Neuronal stem cell (in vitro differentiated cells): ENCODE results near the gene H6PD.

Experiments
- DNase-seq: peaks from one replicate; pipeline ENCODE4 v3.0.0-alpha.2; 2013; ENCODE audit warnings: low spot score
- H2AFZ ChIP-seq: one replicate; pipeline ENCODE4 v1.6.1; 2013; ENCODE audit warnings: mild to moderate bottlenecking, low read length, inconsistent platforms
- H2AK5ac ChIP-seq: 2 replicates; pipeline ENCODE4 v1.6.1; 2013; ENCODE audit warnings: low read depth, mild to moderate bottlenecking, inconsistent platforms, low read length, moderate library complexity, mixed read lengths
- H2BK120ac ChIP-seq: 2 replicates; pipeline ENCODE4 v1.6.1; 2013; ENCODE audit warnings: low read depth, mild to moderate bottlenecking, inconsistent platforms, low read length, moderate library complexity, mixed read lengths
- H2BK12ac ChIP-seq: one replicate; pipeline ENCODE4 v1.6.1; 2013; ENCODE audit warnings: low read length, inconsistent platforms
- H2BK15ac ChIP-seq: 2 replicates; pipeline ENCODE4 v1.6.1; 2013; ENCODE audit warnings: mild to moderate bottlenecking, low read length, inconsistent platforms, mixed read lengths
- H2BK5ac ChIP-seq: one replicate; pipeline ENCODE4 v1.6.1; 2013; ENCODE audit warnings: inconsistent platforms, mild to moderate bottlenecking, low read length, moderate library complexity
- H3K14ac ChIP-seq: one replicate; pipeline ENCODE4 v1.6.1; 2013; ENCODE audit warnings: low read length, inconsistent platforms
- H3K18ac ChIP-seq: 2 replicates; pipeline ENCODE4 v1.6.1; 2013; ENCODE audit warnings: low read length, inconsistent platforms
- H3K23ac ChIP-seq: 2 replicates; pipeline ENCODE4 v1.6.1; 2013; ENCODE audit warnings: low read depth, mild to moderate bottlenecking, mixed read lengths, low read length, inconsistent platforms; ENCODE audit not compliant: poor library complexity
- H3K27ac ChIP-seq: replicated peaks from 3 replicates; pipeline ENCODE4 v1.5.1; 2013; ENCODE audit warnings: low read length, inconsistent platforms
- H3K27me3 ChIP-seq, 3 experiments: 2 replicates each; pipeline ENCODE4 v1.6.1; 2013; ENCODE audit warnings: low read length in 3 of 3, mild to moderate bottlenecking in 2 of 3, inconsistent platforms in 1 of 3, low read depth in 1 of 3, mixed read lengths in 1 of 3, moderate library complexity in 1 of 3; ENCODE audit not compliant: control insufficient read depth in 3 of 3, insufficient read depth in 3 of 3
- H3K36me3 ChIP-seq, 2 donors: replicated peaks in 1 of 2; 2 replicates each; pipeline ENCODE4 v1.6.1; 2013; ENCODE audit warnings: low read length in 2 of 2; ENCODE audit not compliant: control insufficient read depth in 2 of 2, insufficient read depth in 2 of 2
- H3K4ac ChIP-seq: 2 replicates; pipeline ENCODE4 v1.6.1; 2013; ENCODE audit warnings: inconsistent platforms, mild to moderate bottlenecking, low read length, moderate library complexity
- H3K4me1 ChIP-seq, 2 donors: 1 replicate in 1 of 2; 2 replicates in 1 of 2; pipeline ENCODE4 v1.6.1; 2013; ENCODE audit warnings: low read length in 2 of 2, low read depth in 1 of 2; ENCODE audit not compliant: control insufficient read depth in 2 of 2, insufficient read depth in 1 of 2
- H3K4me2 ChIP-seq: one replicate; pipeline ENCODE4 v1.6.1; 2013; ENCODE audit warnings: mild to moderate bottlenecking, low read length, inconsistent platforms; ENCODE audit not compliant: insufficient read depth, poor library complexity, severe bottlenecking
- H3K4me3 ChIP-seq, 2 donors: 2 replicates each; pipeline ENCODE4 v1.5.1; 2013; ENCODE audit warnings: low read length in 2 of 2, mild to moderate bottlenecking in 2 of 2, inconsistent platforms in 1 of 2, moderate library complexity in 1 of 2
- H3K79me1 ChIP-seq: one replicate; pipeline ENCODE4 v1.6.1; 2013; ENCODE audit warnings: low read depth, mild to moderate bottlenecking, inconsistent platforms, low read length, moderate library complexity
- H3K9ac ChIP-seq: one replicate; pipeline ENCODE4 v1.6.1; 2013; ENCODE audit warnings: mild to moderate bottlenecking, low read depth, low read length, inconsistent platforms; ENCODE audit not compliant: poor library complexity
- H3K9me3 ChIP-seq, 2 donors: replicated peaks in 1 of 2; 2 replicates each; pipeline versions ENCODE3 to v1.6.1; 2013; ENCODE audit warnings: low read length in 2 of 2, mild to moderate bottlenecking in 2 of 2, inconsistent platforms in 1 of 2, low read depth in 1 of 2, mixed read lengths in 1 of 2, moderate library complexity in 1 of 2; ENCODE audit not compliant: control insufficient read depth in 2 of 2, insufficient read depth in 1 of 2
- H4K8ac ChIP-seq: one replicate; pipeline ENCODE4 v1.6.1; 2013; ENCODE audit warnings: low read depth, mild to moderate bottlenecking, inconsistent platforms, low read length, moderate library complexity
- H4K91ac ChIP-seq: one replicate; pipeline ENCODE4 v1.6.1; 2013; ENCODE audit warnings: low read length, low read depth, mild to moderate bottlenecking, inconsistent platforms; ENCODE audit not compliant: poor library complexity
- WGBS, 2 donors: extraction: QIAGEN DNeasy Blood & Tissue Kit; methylation state at CpG; one replicate each; pipeline ENCODE4 v1.1.7; 2013; ENCODE audit warnings: missing lambda C conversion rate in 2 of 2, mixed read lengths in 1 of 2; ENCODE audit not compliant: insufficient read length in 2 of 2, insufficient replicate concordance in 1 of 2; ENCODE audit errors: extremely low coverage in 2 of 2; 5-methylcytosine and 5-hydroxymethylcytosine counted together

The H6PD gene

DNA sequence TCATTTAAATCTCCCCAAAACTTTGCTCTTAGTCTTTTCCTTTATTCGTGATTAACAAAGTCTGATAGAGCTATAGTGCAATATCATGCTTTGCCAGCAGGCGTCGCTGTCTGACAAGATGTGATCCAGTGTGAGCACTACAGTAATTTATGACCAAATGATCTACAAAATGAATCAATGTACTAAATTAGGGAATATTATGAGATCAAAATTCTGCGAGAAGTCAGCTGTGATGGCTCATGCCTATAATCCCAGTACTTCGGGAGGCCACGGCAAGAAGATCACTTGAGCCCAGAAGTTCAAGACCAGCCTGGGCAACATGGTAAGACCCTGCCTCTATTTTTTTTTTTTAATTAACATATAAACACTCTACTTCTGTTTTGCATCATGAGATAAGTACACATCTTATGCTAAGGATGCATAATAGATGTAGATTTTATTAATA, 54.5 kb downstream of the H6PD start:
- Histone ChIP-seq H2BK15ac (no peak overlapping the region), H3K36me3 (no peaks in the 10 kb centered on the region), H3K4me1 (peaks cover 4 to 8% of the 10 kb centered on the region in 2 donors), H2AFZ (no peak overlapping the region), H3K4me2 (no peak overlapping the region), H3K9me3 (peaks cover 4 to 13% of the 10 kb centered on the region in 2 donors), H4K91ac (no peak overlapping the region), H2BK120ac (no peak overlapping the region), H2BK12ac (no peak overlapping the region), H2BK5ac (no peak overlapping the region), H3K23ac (no peak overlapping the region), H3K18ac (no peak overlapping the region), H3K27ac (no peak overlapping the region), H3K9ac (no peak overlapping the region), H3K27me3 (peaks cover 0 to 20% (median 12%) of the 10 kb centered on the region in 3 experiments), H3K4me3 (no peak overlapping the region), H4K8ac (no peak overlapping the region), H2AK5ac (no peak overlapping the region), H3K14ac (no peak overlapping the region), H3K79me1 (peaks cover 5% of the 10 kb centered on the region), H3K4ac (no peak overlapping the region)
- DNase-seq: peak; percentile 58
- no CpG with 5 or more reads among the region's 6 CpGs for WGBS, 2 donors

- Histone ChIP-seq H3K4me3 (no peak overlapping the region), H2BK5ac (no peak overlapping the region), H3K9me3 (peaks cover 4 to 13% of the 10 kb centered on the region in 2 donors), H3K4me2 (no peak overlapping the region), H2AFZ (no peak overlapping the region), H4K91ac (no peak overlapping the region), H3K79me1 (peaks cover 6% of the 10 kb centered on the region), H3K27ac (no peak overlapping the region), H3K36me3 (no peaks in the 10 kb centered on the region), H3K4ac (no peak overlapping the region), H3K27me3 (peaks cover 0 to 28% (median 14%) of the 10 kb centered on the region in 3 experiments), H2BK120ac (no peak overlapping the region), H2BK15ac (no peak overlapping the region), H4K8ac (no peak overlapping the region), H3K14ac (no peak overlapping the region), H2BK12ac (no peak overlapping the region), H3K9ac (no peak overlapping the region), H3K18ac (no peak overlapping the region), H3K23ac (no peak overlapping the region), H3K4me1 (peaks cover 4 to 9% of the 10 kb centered on the region in 2 donors), H2AK5ac (no peak overlapping the region)
- WGBS, 2 donors: no CpG with 5 or more reads among the region's 5 CpGs
- DNase-seq: no peak
Measured at GRCh38 chr1:9289711-9290485, 55.3 kb downstream of the H6PD start.

- no peak overlapping the region for H3K27ac ChIP-seq
- H3K18ac ChIP-seq: peak overlapping the region; percentile 97
- H3K9ac ChIP-seq: peak overlapping the region; percentile 63
- no CpG with 5 or more reads among the region's 13 CpGs for WGBS, 2 donors
- H4K91ac ChIP-seq: no peak overlapping the region
- H3K27me3 ChIP-seq: peaks cover 0 to 49% (median 14%) of the 10 kb centered on the region in 3 experiments
- peaks cover 4 to 13% of the 10 kb centered on the region in 2 donors for H3K9me3 ChIP-seq
- H2AK5ac ChIP-seq: peak overlapping the region; percentile 74
- DNase-seq: peak; percentile 30
- H3K4me3 ChIP-seq: peak overlapping the region in 1 of 2 donors; percentile 80
- H2BK5ac ChIP-seq: no peak overlapping the region
- peak overlapping the region; percentile 96 for H2BK15ac ChIP-seq
- H3K79me1 ChIP-seq: peaks cover 6% of the 10 kb centered on the region
- H3K23ac ChIP-seq: no peak overlapping the region
- H3K36me3 ChIP-seq: no peaks in the 10 kb centered on the region
- peaks cover 4 to 11% of the 10 kb centered on the region in 2 donors for H3K4me1 ChIP-seq
- H2BK120ac ChIP-seq: no peak overlapping the region
- peak overlapping the region; percentile 90 for H3K4me2 ChIP-seq
- H2AFZ ChIP-seq: peak overlapping the region; percentile 62
- no peak overlapping the region for H2BK12ac ChIP-seq
- H3K14ac ChIP-seq: peak overlapping the region; percentile 27
- H4K8ac ChIP-seq: no peak overlapping the region
- no peak overlapping the region for H3K4ac ChIP-seq
Measured at GRCh38 chr1:9291914-9292360, 57.4 kb downstream of the H6PD start.
